GM19397 (cell line): Measurements from ENCODE around the gene GOLGA8K.
"Not testable (repeated sequence)": the region's sequence is repeated elsewhere in the genome, so short reads cannot be mapped to it uniquely, and the experiment has no call there.

Experiments
- ATAC-seq: cut with Tn5 transposase; IDR thresholded peaks from one replicate; pipeline ENCODE4 v1.9.1; 2021; ENCODE audit warnings: mild to moderate bottlenecking, moderate library complexity; ENCODE audit not compliant: unreplicated experiment

The GOLGA8K gene

DNA sequence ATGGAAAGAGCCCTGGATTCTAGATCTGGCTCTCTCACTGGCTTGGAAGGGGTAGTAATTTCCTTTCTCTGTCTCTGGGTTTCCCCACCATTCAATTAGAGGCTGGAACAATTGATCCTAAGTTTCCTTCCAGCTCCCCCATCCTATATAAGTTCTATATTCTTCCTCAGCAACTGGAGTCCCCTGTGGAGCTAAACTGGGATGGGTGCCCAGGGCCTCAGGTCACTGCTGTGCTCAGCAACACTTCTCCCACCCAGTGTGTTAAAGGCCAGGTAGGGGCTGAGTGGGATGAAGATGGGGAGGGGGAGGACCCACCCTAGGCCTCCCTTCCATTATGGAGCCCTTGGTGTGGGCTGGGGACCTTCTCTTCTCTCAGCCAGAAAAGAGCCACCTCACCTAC lies 46.2 kb downstream of the GOLGA8K start:
- ATAC-seq: not testable (repeated sequence)

DNA sequence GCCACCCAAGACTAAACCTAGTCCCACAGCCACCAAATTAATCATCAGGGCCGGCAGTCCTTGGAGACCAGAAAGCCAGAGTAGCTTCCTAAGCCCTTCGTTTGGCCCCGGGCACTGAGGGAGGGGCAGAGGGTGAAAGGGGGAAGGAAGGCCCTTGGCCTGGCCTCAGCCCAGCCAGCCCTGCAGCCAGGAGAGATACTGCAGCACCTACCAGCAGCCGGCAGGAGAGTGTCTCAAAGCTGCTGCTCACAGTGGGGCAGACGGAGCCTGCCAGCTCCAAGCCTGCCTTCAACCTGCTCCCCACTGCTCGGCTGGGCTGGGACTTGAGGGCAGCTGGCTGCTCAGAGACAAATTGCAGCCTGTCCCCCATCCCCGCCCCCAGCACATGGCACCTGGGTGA lies 50.3 kb downstream of the GOLGA8K start:
- not testable (repeated sequence) for ATAC-seq

DNA sequence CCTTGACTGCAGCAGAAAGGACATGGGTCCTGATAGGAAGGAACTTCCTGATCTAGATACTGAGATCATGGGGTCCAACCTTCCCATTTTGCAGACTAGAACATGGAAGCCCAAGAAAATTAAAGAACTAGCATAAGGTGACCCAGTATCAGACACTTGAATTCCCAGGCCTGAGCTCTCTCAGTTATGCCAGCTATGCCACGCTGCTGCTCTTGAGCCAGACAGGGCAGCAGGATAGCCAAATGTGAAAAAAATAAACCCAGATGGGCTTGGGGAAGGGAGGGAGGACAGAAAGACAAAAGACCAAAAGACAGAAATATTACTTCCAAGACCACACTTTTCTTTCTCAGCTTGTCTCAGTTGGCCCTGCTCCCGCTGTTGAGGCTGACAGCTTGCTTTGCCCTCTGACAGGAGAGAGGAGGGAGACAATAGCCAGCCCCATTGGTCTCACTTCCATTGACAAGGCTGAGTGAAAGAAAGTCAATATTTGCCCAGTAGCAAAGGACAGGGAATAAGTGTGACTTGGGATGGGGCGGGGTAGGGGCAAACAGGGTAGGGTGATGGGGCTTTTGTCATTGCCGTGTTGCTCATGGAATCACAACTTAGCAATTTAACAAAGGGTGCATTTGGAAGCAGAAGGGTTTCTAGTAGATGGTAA lies 52.4 kb downstream of the GOLGA8K start:
- not testable (repeated sequence) for ATAC-seq

DNA sequence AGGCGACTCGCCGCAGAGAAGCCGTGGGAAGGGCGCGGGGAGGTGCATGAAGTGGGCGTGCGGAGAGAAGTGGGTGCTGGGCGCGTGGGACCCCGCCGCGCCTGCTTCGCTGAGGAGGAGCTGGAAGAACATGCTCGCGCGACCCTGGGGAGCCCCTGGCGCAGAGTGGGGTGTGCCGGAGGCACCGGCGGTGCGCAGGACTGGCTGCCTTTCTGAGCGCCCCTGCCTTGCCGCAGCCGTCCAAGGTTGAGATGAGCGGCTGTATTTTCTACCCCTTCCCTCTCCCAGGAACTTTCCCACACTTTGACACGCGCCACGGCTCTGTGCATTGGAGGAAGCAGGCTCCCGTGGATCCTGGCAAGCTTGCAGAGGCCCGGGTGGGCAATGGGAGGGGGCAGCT lies 56.1 kb downstream of the GOLGA8K start:
- not testable (repeated sequence) for ATAC-seq

DNA sequence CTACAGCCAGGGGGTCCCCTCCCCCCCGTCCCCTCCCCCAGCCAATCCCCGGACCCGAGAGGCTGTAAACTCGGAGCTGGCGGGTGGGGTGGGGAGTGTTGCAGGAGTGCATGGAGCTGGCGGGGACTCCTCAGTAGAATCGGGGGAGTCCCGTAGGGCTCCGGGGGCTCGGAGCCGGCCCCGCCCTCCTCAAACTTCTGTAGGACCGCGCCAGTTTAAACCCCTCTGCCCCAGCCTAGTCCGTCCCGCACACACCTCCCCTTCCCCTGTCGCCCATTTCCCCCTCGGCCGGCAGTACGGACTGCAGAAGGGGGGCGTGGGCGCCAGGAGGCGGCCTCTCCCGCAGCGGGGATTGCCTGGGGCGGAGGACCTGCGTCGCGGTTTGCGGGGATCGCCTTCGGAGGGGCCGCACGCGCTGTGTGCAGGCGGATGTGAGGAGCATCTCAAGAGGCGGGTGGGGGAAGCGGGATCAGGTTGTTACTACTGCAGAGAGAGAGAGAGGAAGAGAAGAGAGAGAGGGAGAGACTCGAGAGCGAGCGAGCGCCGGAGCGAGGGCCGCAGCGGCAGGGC lies 57.0 kb downstream of the GOLGA8K start:
- not testable (repeated sequence) for ATAC-seq

DNA sequence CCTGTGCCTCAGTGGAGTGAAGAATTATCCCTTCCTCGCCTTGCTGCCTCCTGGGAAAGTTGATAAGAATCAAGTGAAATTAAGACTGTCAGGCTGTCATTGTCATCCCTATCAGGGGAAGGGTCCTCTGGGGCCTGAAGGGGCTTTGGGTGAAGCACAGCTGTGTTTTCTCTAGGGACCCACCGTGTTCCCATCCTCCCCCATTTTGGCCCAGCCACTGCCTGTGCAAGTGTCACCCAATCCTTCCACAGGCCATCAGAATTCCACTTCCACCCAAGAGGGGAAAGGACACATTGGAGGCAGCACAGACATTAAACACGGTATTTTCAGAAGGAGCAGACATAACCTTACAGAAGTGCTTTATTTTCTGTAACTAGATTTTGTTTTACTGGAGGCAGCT lies 59.2 kb downstream of the GOLGA8K start:
- not testable (repeated sequence) for ATAC-seq
